GM18502 (cell line): ENCODE results near the gene ZC3H11A.
"Not testable (repeated sequence)": the region's sequence is repeated elsewhere in the genome, so short reads cannot be mapped to it uniquely, and the experiment has no call there.

Source experiments
- ATAC-seq: cut with Tn5 transposase; IDR thresholded peaks from one replicate; pipeline ENCODE4 v1.9.1; 2021; ENCODE audit warnings: mild to moderate bottlenecking; ENCODE audit not compliant: unreplicated experiment, poor library complexity

Gene ZC3H11A

GRCh38 chr1:203795441-203796235, at the start of gene ZC3H11A, which contains the start of gene ZBED6:
Gene ZC3H11A, plus strand, starts transcription at chr1:203795623. Its CDS starts 21,448 bp downstream, at chr1:203817071.
Gene ZBED6, plus strand, starts transcription at chr1:203795623. Its CDS starts 1,900 bp downstream, at chr1:203797523.
- ATAC-seq = peak; percentile 98

- ATAC-seq = no peak
Measured at GRCh38 chr1:203746281-203746680, 49.1 kb upstream of the ZC3H11A start.

- ATAC-seq = no peak
Measured at GRCh38 chr1:203751051-203751450, 44.4 kb upstream of the ZC3H11A start.

- ATAC-seq = not testable (repeated sequence)
Measured at GRCh38 chr1:203751618-203752361, 43.6 kb upstream of the ZC3H11A start.

- peak; percentile 90 for ATAC-seq
Measured at GRCh38 chr1:203754455-203754864, 41.0 kb upstream of the ZC3H11A start.

- ATAC-seq = no peak
Measured at GRCh38 chr1:203756036-203756435, 39.4 kb upstream of the ZC3H11A start.

- not testable (repeated sequence) for ATAC-seq
Measured at GRCh38 chr1:203758749-203759148, 36.7 kb upstream of the ZC3H11A start.

GRCh38 chr1:203760506-203760905, 34.9 kb upstream of the ZC3H11A start:
- no peak for ATAC-seq

GRCh38 chr1:203761958-203762357, 33.5 kb upstream of the ZC3H11A start:
- not testable (repeated sequence) for ATAC-seq

- ATAC-seq = no peak
Measured at GRCh38 chr1:203763505-203763904, 31.9 kb upstream of the ZC3H11A start.

GRCh38 chr1:203764105-203765028, 31.1 kb upstream of the ZC3H11A start:
- ATAC-seq = no peak

GRCh38 chr1:203765029-203765837, 30.2 kb upstream of the ZC3H11A start, which contains the start of gene LAX1:
Gene LAX1, plus strand, starts transcription at chr1:203765183. Its CDS starts 383 bp downstream, at chr1:203765566.
- ATAC-seq = peak; percentile 78

GRCh38 chr1:203768256-203768655, 27.2 kb upstream of the ZC3H11A start:
- no peak for ATAC-seq

- ATAC-seq = no peak
Measured at GRCh38 chr1:203769505-203770343, 25.7 kb upstream of the ZC3H11A start.

- no peak for ATAC-seq
Measured at GRCh38 chr1:203771901-203772301, 23.5 kb upstream of the ZC3H11A start.

- ATAC-seq = no peak
Measured at GRCh38 chr1:203772836-203773235, 22.6 kb upstream of the ZC3H11A start.

- ATAC-seq = no peak
Measured at GRCh38 chr1:203776636-203777035, 18.8 kb upstream of the ZC3H11A start.

- no peak for ATAC-seq
Measured at GRCh38 chr1:203777596-203777995, 17.8 kb upstream of the ZC3H11A start.
